Ascending aorta (tissue), 2 donors: ENCODE data around the gene PRRT4. TPM values are rescaled to one million over a fixed set of nuclear protein-coding genes. Genes with fewer than 3 reads are reported as not detected.

ENCODE experiments used
- DNase-seq, 2 donors: peaks; one replicate each; pipeline ENCODE4 v3.0.0-alpha.2; 2019; ENCODE audit warnings: low spot score in 2 of 2
- H3K27ac ChIP-seq, 2 donors: fragments of 200-600 bp; sonication (generic); one replicate each; pipeline ENCODE4 v1.5.1; 2016 to 2017; ENCODE audit warnings: mild to moderate bottlenecking in 1 of 2
- H3K27me3 ChIP-seq: fragments of 200-600 bp; sonication (generic); one replicate; pipeline ENCODE4 v1.5.1; 2017
- H3K36me3 ChIP-seq, 2 donors: fragments of 200-600 bp; sonication (generic); one replicate each; pipeline ENCODE4 v1.5.1; 2016
- H3K4me1 ChIP-seq, 2 donors: fragments of 200-600 bp; sonication (generic); one replicate each; pipeline ENCODE4 v1.5.1; 2016 to 2017; ENCODE audit warnings: mild to moderate bottlenecking in 1 of 2
- H3K4me3 ChIP-seq, 2 donors: fragments of 200-600 bp; sonication (generic); one replicate each; pipeline ENCODE4 v1.5.1; 2016 to 2017; ENCODE audit warnings: mild to moderate bottlenecking in 1 of 2
- H3K9me3 ChIP-seq, 2 donors: fragments of 200-600 bp; sonication (generic); one replicate each; pipeline ENCODE4 v1.5.1; 2016
- intact Hi-C: fragments of 100-400 bp; cut with DNase I; formaldehyde crosslinking; loops from one replicate; pipeline ENCODE4 v1.15.1; 2023
- total RNA-seq: library from RNA; depleted of rRNA; stranded (reverse); fragments of >200 nt; gene quantifications from one replicate; pipeline ENCODE4 v1.1.0, GENCODE V29; 2016
- TF ChIP-seq, protein P1 (sequence below), 3 experiments: fragments of 200-600 bp in 2 of 3; fragments of 450-650 bp in 1 of 3; sonication (generic) in 2 of 3; IDR thresholded peaks; one replicate each; pipeline ENCODE4 v1.5.1; 2016 to 2019; ENCODE audit warnings: antibody characterized with exemption in 3 of 3, mild to moderate bottlenecking in 1 of 3, moderate library complexity in 1 of 3

The PRRT4 gene
- total RNA-seq, result 7.6 TPM

GRCh38 chr7:128361411-128362379 lies at the start of gene PRRT4:
Gene PRRT4, minus strand, starts transcription at chr7:128361690.
- H3K27ac ChIP-seq, result no peak within 1 kb of the TSS
- H3K4me3 ChIP-seq, result peak within 1 kb of the TSS; percentile 63 to 65
- TF ChIP-seq, protein P1, sequence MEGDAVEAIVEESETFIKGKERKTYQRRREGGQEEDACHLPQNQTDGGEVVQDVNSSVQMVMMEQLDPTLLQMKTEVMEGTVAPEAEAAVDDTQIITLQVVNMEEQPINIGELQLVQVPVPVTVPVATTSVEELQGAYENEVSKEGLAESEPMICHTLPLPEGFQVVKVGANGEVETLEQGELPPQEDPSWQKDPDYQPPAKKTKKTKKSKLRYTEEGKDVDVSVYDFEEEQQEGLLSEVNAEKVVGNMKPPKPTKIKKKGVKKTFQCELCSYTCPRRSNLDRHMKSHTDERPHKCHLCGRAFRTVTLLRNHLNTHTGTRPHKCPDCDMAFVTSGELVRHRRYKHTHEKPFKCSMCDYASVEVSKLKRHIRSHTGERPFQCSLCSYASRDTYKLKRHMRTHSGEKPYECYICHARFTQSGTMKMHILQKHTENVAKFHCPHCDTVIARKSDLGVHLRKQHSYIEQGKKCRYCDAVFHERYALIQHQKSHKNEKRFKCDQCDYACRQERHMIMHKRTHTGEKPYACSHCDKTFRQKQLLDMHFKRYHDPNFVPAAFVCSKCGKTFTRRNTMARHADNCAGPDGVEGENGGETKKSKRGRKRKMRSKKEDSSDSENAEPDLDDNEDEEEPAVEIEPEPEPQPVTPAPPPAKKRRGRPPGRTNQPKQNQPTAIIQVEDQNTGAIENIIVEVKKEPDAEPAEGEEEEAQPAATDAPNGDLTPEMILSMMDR (IDR thresholded peaks at IDR 0.05), result no peak
- DNase-seq, result no peak
- no peaks in the 10 kb centered on the region for H3K36me3 ChIP-seq
- no peaks in the 10 kb centered on the region for H3K27me3 ChIP-seq
- no peaks in the 10 kb centered on the region for H3K9me3 ChIP-seq
- intact Hi-C loops, result no loop called here
- H3K4me1 ChIP-seq, result peaks cover 0 to 13% of the 10 kb centered on the region in 2 donors

GRCh38 chr7:128410451-128410753 lies 48.9 kb upstream of the PRRT4 start:
- Histone ChIP-seq H3K4me3 (peak overlapping the region; percentile 62 to 94), H3K9me3 (no peaks in the 10 kb centered on the region), H3K36me3 (no peaks in the 10 kb centered on the region), H3K27ac (peak overlapping the region; percentile 87 to 92), H3K4me1 (peaks cover under 1 to 15% of the 10 kb centered on the region in 2 donors), H3K27me3 (no peaks in the 10 kb centered on the region)
- intact Hi-C loops, result loop anchor here (5.0 kb wide), 1 partner anchor 823 kb away; the partner anchor contains the start of genes ARF5 and GCC1
- TF ChIP-seq, protein P1 (IDR thresholded peaks at IDR 0.05), result no peak
- DNase-seq, result no peak

- intact Hi-C loops, result loop anchor here (1.0 to 5.0 kb wide), 3 partner anchors 45 to 823 kb away; partner anchors contain the start of genes ARF5, GCC1 and HILPDA
- H3K27ac ChIP-seq, result peak within 1 kb of the TSS; percentile 87 to 92
- H3K27me3 ChIP-seq, result no peaks in the 10 kb centered on the region
- H3K4me3 ChIP-seq, result peak within 1 kb of the TSS; percentile 62 to 94
- H3K9me3 ChIP-seq, result no peaks in the 10 kb centered on the region
- peaks cover 6 to 21% of the 10 kb centered on the region in 2 donors for H3K4me1 ChIP-seq
- peak; percentile 60 to 94 for DNase-seq
- H3K36me3 ChIP-seq, result no peaks in the 10 kb centered on the region
- TF ChIP-seq, protein P1 (IDR thresholded peaks at IDR 0.05), result no peak
These were observed 48.3 kb upstream of the PRRT4 start, which contains the start of gene IMPDH1 for GRCh38 chr7:128409596-128410450. Gene IMPDH1, minus strand, starts transcription at chr7:128409982. Its CDS starts 81 bp downstream, at chr7:128409901.

DNA sequence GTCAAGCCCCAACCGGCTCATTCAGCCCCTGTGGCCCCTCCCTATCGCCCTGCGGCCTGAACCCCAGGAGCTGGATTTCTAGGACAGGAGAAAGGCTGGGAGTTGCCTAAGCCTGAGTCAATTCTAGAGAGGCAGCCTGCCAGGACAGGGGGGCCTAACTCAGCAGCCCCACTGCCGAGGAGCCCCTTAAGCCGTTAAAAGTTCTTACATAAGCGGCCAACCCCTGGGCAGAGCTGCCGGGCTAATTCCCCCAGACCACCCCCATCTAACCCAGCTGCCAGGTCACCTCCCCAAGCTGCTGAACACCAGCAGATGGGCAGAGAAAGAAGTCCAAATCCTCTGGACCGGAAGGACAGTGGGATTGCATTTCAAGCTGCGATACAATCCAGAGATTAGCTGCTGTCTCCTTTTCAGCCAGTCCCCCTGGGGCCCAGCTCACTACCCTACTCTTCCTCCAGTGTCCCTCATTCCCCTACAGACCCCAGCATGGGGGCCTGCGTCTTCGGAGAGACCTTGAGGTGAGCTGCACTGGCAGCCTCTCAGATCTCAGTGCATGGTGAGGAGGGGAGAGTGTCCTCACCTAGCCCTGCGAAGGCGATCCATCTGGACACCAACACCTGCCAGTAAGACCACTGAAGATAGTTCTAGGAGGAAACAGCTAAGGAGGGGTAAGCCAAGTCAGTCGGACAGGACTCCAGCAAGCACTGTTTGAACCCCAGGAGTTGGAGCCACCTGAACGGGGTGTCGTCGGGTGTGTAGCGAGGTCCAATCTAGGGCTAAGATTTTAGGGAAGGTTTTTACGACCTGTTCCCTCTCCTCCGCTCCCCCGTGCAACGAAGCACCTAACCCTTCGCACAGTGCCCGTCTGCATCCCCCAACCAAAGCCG lies 47.5 kb upstream of the PRRT4 start:
- H3K9me3 ChIP-seq, result no peaks in the 10 kb centered on the region
- H3K27ac ChIP-seq, result peak overlapping the region; percentile 87 to 92
- TF ChIP-seq, protein P1 (IDR thresholded peaks at IDR 0.05), result no peak
- peaks cover 9 to 24% of the 10 kb centered on the region in 2 donors for H3K4me1 ChIP-seq
- H3K27me3 ChIP-seq, result no peaks in the 10 kb centered on the region
- H3K4me3 ChIP-seq, result peak overlapping the region; percentile 62 to 94
- intact Hi-C loops, result loop anchor here (1.0 kb wide), 2 partner anchors 46 to 50 kb away; partner anchors contain the start of gene HILPDA
- no peaks in the 10 kb centered on the region for H3K36me3 ChIP-seq
- no peak for DNase-seq
